T-helper 2 cell treated with Interferon-gamma antibody and Interleukin-4, amounts not matched to agents 5 μg/mL and 100 μg/mL, for 36 hours (primary cell): ENCODE measurements around the gene PPP1R7.
A peak's percentile ranks its signal among the peaks of the same experiment; 100 is the strongest.

Experiments used
- DNase-seq: peaks from one replicate; pipeline ENCODE4 v3.0.0; 2021; ENCODE audit warnings: low spot score
- H3K27ac Mint-ChIP-seq: one replicate; pipeline ENCODE4 v1.8.0; 2021; ENCODE audit warnings: mild to moderate bottlenecking, mixed read lengths
- H3K27me3 Mint-ChIP-seq: one replicate; pipeline ENCODE4 v1.8.0; 2021; ENCODE audit warnings: low read depth, mixed read lengths
- H3K36me3 Mint-ChIP-seq: one replicate; pipeline ENCODE4 v1.8.0; 2021; ENCODE audit warnings: low read depth, mixed read lengths
- H3K4me1 Mint-ChIP-seq: one replicate; pipeline ENCODE4 v1.8.0; 2021; ENCODE audit warnings: low read depth, mixed read lengths
- H3K4me3 Mint-ChIP-seq: one replicate; pipeline ENCODE4 v1.8.0; 2022; ENCODE audit warnings: mild to moderate bottlenecking, moderate library complexity, mixed read lengths
- H3K9me3 Mint-ChIP-seq: one replicate; pipeline ENCODE4 v1.8.0; 2021; ENCODE audit warnings: mixed read lengths

PPP1R7 gene

DNA sequence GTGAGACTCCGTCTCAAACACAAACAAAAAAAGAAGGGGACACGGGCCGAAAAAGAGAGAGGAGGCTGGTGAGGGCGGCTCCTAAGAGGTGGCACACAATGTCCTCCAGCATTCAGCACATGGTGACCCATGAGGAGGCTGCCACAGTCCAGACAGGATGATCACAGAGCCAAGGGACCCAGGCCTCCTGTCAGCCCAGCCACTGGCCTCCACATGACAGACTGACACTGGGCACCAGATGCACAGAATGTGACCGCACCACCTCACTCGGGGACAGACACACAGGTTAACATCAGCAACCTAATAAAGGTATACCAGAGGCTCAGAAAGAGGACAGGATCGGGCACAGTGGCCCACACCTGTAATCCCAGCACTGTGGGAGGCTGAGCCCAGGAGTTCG is 22.0 kb upstream of the PPP1R7 start:
- Mint-ChIP-seq H3K36me3 (peaks cover 21% of the 10 kb centered on the region), H3K9me3 (no peaks in the 10 kb centered on the region), H3K27ac (peak overlapping the region; percentile 57), H3K4me1 (peaks cover 11% of the 10 kb centered on the region), H3K4me3 (no peak overlapping the region), H3K27me3 (no peaks in the 10 kb centered on the region)
- DNase-seq: no peak

DNA sequence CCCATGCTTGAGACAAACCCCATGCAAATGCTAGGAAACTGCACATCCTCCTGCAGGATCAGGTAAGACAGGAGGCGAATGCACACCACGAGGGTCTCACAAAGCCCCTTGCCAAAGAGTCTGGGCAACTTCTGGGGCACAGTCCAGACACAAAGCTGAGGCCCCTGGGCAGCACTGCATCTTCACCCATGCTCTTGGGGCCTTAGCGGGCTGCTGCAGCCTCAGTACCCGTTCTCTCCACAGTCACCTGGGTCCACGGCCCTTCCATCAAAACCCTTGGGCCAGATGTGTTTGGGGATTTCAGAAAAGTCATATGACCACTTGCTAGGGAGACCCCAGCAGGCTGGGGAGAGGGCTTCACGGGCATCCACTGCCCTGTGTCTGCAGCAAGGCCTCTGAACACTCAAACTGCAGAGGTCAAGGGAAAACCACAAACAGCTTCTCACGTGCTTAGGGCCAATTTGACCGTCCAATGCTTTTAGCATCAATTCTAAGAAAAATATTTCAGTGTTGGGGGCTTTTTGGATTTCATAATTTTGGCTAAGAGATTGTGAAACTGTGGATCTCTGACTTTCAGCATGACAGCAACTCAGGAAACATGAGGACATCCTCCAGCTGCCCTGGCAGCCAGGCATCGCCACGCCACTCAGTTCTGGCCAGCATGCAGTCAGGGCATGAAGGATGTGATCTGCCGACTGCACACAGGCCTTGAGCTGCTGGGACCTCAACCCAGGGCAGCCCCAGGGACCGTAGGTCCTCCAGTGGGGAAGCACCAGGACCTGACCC is 21.0 kb upstream of the PPP1R7 start:
- no peak overlapping the region for H3K4me3 Mint-ChIP-seq
- H3K27me3 Mint-ChIP-seq: no peaks in the 10 kb centered on the region
- H3K36me3 Mint-ChIP-seq: peaks cover 18% of the 10 kb centered on the region
- no peaks in the 10 kb centered on the region for H3K9me3 Mint-ChIP-seq
- peaks cover 11% of the 10 kb centered on the region for H3K4me1 Mint-ChIP-seq
- DNase-seq: no peak
- H3K27ac Mint-ChIP-seq: no peak overlapping the region

DNA sequence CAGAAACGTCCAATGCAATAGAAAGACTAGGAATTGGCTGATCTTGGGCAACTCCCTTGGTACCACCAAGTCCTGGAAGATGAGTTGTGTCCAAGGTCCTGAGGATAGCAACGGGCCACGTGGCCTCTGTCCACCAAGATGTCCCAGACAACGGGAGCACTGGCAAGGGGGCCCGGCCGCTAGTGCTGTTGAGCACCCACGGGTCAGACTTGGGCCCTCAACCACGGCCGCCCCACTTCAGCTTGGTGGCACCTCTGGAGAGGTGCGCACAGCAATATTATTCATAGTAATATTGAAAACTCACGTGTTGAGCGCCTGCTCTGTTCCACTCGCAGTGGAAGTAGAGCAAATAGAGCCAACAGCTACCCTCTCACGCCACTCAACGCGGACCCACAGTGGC is 20.0 kb upstream of the PPP1R7 start:
- H3K27ac Mint-ChIP-seq: no peak overlapping the region
- peaks cover 11% of the 10 kb centered on the region for H3K4me1 Mint-ChIP-seq
- H3K9me3 Mint-ChIP-seq: no peaks in the 10 kb centered on the region
- H3K4me3 Mint-ChIP-seq: no peak overlapping the region
- peaks cover 18% of the 10 kb centered on the region for H3K36me3 Mint-ChIP-seq
- no peaks in the 10 kb centered on the region for H3K27me3 Mint-ChIP-seq
- no peak for DNase-seq

DNA sequence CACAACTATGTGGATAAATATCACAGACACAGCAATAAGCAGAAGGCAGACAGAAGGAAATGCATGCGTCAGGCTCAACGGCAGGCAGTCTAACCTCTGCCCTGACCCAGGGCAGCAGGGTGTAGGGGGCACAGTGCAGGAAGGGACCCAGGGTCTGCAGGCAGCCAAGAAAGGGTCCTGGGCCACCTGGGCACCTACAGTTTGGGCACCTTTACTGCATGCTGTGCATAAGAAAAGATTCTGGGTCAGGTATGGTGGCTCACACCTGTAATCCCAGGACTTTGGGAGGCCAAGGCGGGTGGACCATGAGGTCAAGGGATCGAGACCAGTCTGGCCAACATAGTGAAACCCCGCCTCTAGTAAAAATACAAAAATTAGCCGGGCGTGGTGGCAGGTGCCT is 18.7 kb upstream of the PPP1R7 start:
- Mint-ChIP-seq H3K4me3 (no peak overlapping the region), H3K27me3 (no peaks in the 10 kb centered on the region), H3K36me3 (peaks cover 18% of the 10 kb centered on the region), H3K4me1 (peaks cover 11% of the 10 kb centered on the region), H3K9me3 (no peaks in the 10 kb centered on the region), H3K27ac (no peak overlapping the region)
- DNase-seq: no peak

DNA sequence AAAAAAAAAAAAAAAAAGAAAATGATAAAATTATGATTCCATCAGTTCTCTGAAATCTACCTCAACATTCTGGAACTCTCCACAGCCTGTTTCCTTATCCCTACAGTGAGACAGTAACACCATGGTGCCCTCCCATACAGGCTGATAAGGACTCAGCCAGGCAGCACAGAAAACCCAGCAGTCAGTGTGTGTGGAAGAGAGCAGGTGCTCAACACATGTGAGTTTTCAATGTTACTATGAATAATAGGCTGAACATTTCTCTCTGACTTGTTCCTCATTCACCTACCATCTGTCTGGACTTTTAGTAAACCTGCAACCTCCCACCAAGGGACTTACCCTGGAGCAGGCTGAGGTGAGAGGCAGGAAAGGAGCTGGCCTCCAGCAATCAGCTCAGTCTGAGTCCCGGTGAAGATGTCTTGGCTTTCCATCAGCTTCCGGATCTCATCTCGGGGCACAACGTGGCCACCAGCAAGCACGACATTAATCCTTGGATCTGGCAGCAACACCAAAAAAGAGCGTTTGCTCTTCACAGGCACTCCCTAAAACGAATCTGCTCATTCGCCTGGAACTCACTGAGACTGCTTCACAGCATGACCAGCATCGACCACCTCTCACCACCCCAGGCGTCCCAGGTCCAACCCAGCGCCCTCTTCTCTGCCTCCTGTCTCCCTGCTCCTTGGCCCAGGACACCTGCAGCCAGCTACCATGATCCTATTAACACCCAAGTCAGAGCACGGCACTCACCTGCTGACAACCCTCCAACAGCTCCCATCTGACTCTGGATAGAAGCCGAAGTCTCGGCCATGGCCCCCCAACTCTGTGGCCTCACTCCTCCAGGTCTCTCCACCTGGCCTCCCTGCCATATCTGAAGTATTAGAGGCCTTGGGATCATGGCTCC is 17.5 kb upstream of the PPP1R7 start:
- Mint-ChIP-seq H3K27ac (no peak overlapping the region), H3K9me3 (no peaks in the 10 kb centered on the region), H3K36me3 (peaks cover 19% of the 10 kb centered on the region), H3K4me1 (peaks cover 5% of the 10 kb centered on the region), H3K27me3 (no peaks in the 10 kb centered on the region), H3K4me3 (no peak overlapping the region)
- no peak for DNase-seq

DNA sequence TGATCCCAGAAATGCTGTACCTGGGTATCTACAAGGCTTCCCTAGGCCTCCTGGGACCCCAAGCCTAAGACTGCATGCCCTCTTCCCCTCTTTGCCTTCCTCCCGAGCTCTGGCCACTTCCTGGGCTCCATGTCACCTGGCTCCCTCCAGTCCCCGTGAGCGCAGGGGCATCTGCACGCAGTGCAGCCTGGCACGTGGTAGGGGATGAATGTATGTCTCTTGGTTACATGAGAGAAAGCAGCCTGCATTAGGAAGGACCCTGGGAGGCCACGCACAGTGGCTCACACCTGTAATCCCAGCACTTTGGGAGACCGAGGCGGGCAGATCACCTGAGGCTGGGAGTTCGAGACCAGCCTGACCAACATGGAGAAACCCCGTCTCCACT is 16.8 kb upstream of the PPP1R7 start:
- no peak overlapping the region for H3K27ac Mint-ChIP-seq
- no peak overlapping the region for H3K4me3 Mint-ChIP-seq
- peaks cover 19% of the 10 kb centered on the region for H3K36me3 Mint-ChIP-seq
- H3K9me3 Mint-ChIP-seq: no peaks in the 10 kb centered on the region
- H3K4me1 Mint-ChIP-seq: no peaks in the 10 kb centered on the region
- no peak for DNase-seq
- H3K27me3 Mint-ChIP-seq: no peaks in the 10 kb centered on the region

DNA sequence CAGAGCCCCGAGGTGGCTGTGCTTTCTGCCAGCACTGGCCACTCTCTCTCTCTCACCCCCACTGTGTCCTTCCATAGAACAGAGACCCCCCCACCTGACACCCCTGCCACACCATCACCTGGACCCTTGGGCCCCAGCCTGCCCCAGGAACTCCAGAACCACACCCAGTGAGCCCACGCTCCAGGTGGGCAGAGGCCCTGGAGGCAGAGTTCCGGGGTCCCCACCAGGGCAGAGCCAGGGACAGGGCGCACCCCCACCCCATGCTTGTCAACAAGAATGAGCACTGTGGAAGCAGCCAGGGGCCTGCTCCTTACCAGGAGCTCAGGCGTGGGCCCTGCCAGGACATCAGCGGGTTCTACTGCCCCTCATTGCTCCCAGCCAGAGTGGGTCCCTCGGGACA is 15.6 kb upstream of the PPP1R7 start:
- no peaks in the 10 kb centered on the region for H3K4me1 Mint-ChIP-seq
- no peak for DNase-seq
- no peaks in the 10 kb centered on the region for H3K27me3 Mint-ChIP-seq
- H3K36me3 Mint-ChIP-seq: peaks cover 17% of the 10 kb centered on the region
- H3K27ac Mint-ChIP-seq: no peak overlapping the region
- H3K9me3 Mint-ChIP-seq: no peaks in the 10 kb centered on the region
- no peak overlapping the region for H3K4me3 Mint-ChIP-seq

DNA sequence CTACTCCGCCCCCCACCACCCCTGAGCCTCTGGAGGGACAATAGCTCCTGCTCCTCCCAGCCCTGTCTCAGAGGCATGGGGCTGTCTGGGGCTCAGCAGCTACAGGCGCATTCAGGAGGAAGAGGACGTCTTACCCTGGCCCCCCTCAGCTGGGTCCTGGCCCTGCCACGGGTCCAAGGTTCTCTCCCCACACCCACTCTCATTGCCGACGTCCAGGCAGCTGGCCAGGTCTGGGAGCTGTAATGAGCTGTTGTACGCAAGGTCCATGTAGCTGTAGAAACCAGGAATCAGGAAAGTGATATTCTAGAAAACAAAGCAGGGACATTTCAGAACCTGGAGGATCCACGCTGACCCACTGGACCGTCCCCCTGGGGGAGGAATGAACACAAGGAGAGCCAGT is 14.5 kb upstream of the PPP1R7 start:
- Mint-ChIP-seq H3K27me3 (no peaks in the 10 kb centered on the region), H3K9me3 (no peaks in the 10 kb centered on the region), H3K27ac (no peak overlapping the region), H3K4me1 (no peaks in the 10 kb centered on the region), H3K36me3 (peaks cover 13% of the 10 kb centered on the region), H3K4me3 (no peak overlapping the region)
- DNase-seq: no peak

DNA sequence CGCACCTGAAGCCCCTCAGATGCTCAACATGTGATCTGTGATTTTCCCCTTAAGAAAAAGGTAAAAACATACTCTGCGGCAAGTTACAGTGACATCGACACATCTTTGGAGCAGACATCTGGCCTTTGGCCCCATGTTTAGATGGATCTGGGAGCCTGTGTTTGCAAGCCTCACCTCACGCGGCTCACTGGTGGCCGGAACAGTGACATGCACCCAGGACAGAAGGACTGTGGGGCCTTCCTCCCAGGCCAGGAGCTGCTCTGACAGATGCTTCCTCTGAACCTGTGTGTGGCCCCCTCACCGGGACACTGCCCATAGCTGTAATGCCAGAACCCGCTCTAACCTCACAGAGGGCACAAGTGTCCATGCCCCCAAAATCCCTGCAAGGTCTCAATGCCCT is 14.1 kb upstream of the PPP1R7 start:
- no peak overlapping the region for H3K27ac Mint-ChIP-seq
- no peaks in the 10 kb centered on the region for H3K4me1 Mint-ChIP-seq
- H3K36me3 Mint-ChIP-seq: peaks cover 12% of the 10 kb centered on the region
- H3K27me3 Mint-ChIP-seq: no peaks in the 10 kb centered on the region
- no peak overlapping the region for H3K4me3 Mint-ChIP-seq
- no peak for DNase-seq
- H3K9me3 Mint-ChIP-seq: no peaks in the 10 kb centered on the region

DNA sequence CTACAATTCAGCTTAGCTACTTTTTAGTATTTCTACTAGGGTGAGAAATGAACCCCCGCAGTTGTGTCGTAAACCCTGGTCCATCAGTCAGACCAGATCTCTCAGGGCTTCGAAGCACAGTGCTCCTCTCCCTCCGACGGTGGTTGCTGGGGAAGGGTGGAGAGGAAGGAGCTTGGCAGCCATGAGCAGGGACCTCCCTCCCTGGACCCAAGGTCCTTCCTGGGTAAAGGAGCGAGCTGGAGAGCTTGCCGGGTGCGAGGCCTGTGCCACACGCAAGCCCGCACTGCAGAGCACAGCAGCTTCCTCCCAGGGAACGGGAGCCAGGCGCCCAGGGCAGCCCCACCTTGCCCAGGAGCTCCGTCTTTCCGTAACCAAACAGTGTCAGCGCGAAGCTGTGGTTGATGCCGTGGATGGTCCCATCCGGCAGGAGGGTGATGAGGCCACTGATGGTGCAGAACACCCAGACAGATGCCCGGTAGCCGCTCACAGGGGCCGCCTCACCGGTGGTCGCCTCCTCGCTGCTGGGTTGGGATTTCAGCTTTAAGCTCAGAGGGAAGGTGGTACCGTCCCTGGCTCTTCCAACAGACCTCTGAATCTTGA is 13.5 kb upstream of the PPP1R7 start:
- Mint-ChIP-seq H3K36me3 (peaks cover 12% of the 10 kb centered on the region), H3K27me3 (no peaks in the 10 kb centered on the region), H3K9me3 (no peaks in the 10 kb centered on the region), H3K27ac (no peak overlapping the region), H3K4me3 (no peak overlapping the region), H3K4me1 (no peaks in the 10 kb centered on the region)
- no peak for DNase-seq

DNA sequence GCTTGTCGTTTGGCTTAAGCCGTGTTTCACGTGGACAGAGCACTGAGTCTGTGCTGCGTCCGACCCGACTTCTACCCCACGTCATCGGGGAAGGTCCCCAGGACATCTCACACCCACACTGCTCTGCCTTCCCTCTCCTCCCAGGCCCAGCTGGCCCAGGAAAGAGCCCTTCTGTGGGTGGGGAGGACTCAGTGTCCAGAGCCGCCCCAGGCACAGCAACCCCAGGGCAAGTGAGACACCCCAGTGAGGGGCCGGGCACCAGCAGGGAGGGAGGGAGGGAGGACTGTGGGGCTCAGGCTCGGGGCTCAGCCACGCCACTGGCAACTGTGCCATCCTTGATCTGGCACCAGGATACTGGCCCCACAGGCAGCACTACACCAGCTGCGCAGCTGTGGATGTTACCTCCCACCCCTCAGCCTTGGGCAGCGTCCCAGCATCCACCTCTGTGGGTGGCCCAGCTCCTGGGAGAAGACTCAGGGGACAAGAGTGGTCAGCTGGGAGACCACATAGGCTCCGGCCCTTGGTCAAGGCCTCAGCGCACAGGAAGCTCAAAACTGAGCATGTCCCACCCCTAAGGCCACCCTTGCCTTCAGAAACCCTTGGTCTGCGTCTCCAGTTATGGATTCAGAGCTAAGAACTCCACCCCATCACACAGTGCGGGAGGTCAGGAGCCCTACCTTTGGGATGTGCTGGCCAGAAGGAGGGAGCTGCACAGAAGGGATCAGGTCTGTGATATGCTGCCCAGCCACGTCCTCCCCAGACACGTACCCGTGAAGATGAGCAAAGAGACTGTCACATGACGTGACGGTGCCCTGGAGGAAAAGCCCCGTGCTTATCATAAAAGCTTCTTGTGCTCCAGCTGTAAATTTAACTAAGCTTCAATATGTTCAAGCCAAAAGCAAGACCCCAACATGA is 12.7 kb upstream of the PPP1R7 start:
- Mint-ChIP-seq H3K27me3 (no peaks in the 10 kb centered on the region), H3K9me3 (no peaks in the 10 kb centered on the region), H3K27ac (no peak overlapping the region), H3K4me1 (no peaks in the 10 kb centered on the region), H3K36me3 (peaks cover 15% of the 10 kb centered on the region), H3K4me3 (no peak overlapping the region)
- no peak for DNase-seq

DNA sequence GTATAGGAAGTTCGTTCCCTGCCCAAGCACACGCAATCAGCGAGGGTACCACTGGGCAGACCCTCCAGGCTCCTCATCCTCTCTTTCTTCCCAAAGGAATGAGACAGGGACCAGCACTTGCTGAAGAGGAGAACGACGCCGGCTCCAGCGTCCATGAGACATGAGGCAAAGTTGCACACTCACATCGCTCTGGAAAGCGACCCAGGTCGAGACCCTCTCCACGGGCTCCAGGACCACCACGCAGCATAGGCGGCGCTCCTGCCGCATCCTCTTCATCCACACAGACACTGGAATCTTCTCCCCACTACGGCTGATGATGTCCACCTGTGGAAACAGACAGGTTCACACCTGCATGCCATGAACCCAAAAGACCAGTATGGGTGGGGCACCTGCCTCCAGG is 11.8 kb upstream of the PPP1R7 start:
- H3K4me3 Mint-ChIP-seq: no peak overlapping the region
- no peak for DNase-seq
- H3K27me3 Mint-ChIP-seq: no peaks in the 10 kb centered on the region
- H3K36me3 Mint-ChIP-seq: peaks cover 7% of the 10 kb centered on the region
- H3K4me1 Mint-ChIP-seq: no peaks in the 10 kb centered on the region
- H3K9me3 Mint-ChIP-seq: no peaks in the 10 kb centered on the region
- H3K27ac Mint-ChIP-seq: no peak overlapping the region

DNA sequence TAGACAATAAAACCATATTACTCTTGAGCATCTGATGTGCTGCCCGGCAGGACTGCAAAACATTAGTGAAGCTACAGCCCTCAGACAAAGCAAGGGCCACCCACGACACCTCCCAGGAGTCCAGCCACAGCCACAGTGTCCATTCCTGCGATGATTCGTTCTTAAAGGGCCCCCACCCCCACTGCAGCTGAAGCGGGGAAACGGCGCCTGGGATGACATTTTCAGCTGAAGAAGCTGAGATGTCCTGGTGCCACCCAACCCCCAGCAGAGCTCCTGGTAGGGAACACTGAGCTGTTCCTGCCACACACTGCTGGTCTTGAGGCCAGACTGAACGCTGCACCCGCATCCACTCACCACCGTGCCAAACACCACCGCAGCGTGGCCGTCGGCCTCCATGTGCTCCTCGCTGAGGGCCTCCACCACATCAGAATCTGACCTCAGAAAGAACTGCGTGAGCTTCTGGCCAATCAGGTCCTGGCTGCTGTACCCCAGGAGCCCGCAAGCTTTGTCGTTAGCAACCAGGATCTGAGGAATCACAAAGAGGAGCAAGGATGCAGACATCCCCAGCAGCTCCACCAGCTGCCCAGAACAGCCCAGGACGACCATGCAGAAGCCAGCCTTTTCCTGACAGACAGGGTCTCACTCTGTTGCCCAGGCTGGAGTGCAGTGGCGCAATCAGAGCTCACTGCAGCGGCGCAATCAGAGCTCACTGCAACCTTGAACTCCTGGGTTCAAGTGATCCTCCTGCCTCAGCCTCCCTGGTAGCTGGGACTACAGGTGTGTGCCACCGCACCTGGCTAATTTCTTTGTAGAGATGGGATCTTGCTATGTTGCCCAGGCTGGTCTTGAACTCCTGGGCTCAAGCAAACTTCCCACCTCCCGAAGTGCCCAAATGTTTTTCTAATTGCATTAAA is 10.5 kb upstream of the PPP1R7 start:
- H3K9me3 Mint-ChIP-seq: no peaks in the 10 kb centered on the region
- no peak overlapping the region for H3K27ac Mint-ChIP-seq
- no peak overlapping the region for H3K4me3 Mint-ChIP-seq
- peaks cover 7% of the 10 kb centered on the region for H3K36me3 Mint-ChIP-seq
- no peak for DNase-seq
- H3K4me1 Mint-ChIP-seq: no peaks in the 10 kb centered on the region
- H3K27me3 Mint-ChIP-seq: no peaks in the 10 kb centered on the region
